ENCODE measurements around the gene CDH23.

The CDH23 gene

DNA sequence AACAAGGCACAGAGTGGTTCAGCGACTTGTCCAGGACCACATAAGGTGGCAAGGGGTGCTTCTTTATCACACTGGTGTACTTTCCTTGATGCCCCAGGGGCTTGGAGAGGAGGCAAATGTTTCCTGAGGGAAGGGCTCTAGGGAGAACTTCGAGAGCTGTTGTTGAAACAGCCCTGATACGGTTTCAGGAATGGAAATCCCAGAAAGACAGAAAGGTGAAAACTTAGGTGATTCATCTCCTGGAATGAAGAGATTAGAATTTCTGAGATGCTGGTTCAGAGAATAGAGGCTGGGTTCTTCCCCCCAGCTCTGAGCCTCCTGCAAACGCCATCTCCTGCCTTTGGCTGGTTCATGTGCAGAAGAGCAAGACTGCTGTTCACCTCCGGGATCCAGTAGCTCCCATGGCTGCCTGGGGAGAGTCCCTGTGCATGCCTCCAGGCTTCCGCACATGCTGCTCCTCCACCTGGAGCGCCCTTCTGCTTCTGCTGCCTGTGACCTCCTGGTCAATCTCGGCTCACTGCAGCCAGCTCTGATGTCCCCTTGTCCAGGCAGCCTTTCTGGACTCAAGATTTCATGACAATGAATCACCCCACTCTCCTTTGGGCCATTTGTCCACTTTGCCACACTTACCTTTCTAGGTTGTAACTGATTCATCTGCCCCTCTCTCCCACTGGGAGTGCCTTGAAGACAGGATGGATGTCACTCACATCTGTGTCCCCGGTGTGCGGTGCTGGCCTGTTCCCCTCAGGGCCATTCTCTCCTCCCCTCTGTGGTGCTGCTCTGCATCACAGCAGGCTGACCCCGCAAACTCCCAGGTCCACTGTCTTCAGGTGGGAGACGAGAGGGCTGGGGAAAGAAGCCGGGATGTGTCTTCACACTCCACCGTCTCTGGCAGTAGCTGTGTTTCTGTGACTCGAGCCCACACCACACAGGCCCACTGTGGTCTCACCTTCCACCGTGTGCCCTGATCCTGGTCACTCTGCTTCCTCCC is 3.6 kb upstream of the CDH23 start:
- DNase-seq (ENCODE audit: low spot score) = no peak

DNA sequence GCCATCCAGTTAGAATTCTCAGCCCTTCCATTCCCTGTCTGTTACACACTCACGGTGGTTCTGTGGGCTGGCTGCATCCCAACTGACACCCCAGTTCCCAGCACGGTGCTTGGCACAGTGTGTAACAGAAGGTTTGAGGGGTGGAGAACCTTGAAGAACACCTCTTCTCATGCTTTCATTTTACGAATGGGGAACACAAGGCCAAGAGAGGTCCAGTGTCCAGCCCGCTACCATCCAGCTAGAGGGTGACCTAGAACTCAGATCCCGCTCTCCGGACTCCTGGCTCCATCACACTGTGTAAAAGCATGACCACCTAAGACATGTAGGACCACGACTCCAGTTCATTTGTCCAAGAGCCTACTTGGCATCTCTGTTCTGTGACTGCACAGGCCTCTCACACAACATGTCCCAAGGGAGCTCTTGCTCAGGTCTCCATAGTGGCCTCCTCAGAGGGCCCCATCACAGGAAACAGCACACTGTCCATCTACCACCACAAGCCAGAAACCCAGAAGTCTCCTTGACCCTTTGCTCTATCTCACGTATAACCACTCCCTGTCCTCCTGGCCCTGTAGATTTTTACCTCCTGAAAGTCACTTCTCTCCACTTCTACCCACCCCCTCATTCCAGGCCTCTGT is 2.8 kb upstream of the CDH23 start:
- no peak for DNase-seq (ENCODE audit: low spot score)

DNA sequence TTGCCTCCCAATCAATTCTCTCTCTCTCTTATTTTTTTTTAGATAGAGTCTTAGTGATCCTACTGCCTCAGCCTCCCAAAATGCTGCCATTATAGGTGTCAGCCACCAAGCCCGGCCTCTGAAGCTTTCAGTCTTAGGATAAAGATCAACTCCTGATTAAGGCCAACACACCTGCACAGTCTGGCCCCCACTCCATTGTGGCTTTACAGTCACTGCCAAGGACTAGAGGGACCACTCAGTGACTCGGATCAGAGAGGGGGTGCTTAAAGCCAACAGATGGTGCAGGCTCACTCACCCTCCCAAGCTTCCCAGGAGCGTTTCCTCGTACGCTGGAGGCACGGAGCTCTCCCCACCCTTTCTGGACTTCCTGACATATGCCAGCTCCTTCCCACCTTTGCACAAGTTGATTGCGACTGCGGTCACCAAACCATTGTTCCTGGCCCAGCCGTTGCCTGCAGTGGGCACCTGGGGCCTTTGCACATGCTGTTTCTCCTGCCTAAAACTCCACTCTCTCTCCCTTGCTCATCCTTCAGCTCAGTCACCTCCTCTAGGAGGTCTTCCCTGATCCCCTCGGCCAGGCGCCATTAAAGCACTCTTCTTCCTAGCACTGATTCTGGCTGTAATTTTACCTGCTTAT is 1.7 kb upstream of the CDH23 start:
- no peak for DNase-seq (ENCODE audit: low spot score)

DNA sequence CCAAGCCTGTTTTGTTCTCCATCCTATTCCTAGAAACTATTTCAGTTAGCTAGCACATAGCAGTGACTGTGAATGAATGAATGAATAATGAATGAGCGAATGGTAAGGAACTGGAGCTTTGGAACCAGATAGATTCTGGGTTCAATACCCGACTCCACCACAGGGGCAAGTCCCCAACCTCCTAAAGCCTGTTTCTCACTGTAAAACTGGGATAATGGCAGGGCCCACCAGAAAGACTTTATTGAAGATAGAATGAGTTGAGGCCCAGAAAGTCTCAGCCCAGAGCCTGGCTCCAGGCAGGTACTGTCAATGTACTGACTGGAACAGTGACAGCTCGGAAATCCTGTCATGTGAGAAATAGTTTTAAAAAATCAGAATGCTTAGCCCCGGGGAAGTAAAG is 1.1 kb upstream of the CDH23 start:
- no peak for DNase-seq (ENCODE audit: low spot score)

DNA sequence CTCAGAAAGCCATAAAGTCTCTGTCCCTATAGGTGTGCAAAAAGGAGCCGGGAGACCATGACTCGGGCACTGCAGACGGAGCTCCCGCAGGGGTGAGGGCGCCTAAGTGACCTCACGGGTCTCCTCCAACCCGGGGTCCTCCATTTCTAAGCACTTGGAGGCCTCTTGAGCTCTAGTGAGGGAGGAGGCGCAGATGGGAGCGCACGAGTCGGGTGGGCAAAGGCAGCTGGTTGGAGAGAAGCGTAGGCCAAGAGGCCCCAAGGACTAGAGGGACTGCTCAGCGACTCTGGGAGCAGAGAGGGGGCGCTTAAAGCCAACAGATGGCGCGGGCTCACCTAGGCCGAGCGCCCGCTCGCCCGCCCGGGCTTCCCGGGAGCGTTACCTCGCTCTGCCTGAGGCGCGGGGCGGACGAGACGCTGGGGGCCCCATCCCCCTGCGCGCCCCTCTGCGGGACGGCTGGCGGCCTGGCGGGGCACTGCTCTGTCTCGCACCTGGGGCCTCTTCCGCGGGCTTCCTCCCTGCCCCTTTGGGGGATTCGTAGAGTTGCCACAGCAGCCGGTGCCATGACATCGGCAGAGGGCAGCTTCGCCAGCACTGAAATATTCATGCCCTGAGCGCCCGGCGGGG is 523 bp upstream of the CDH23 start:
- DNase-seq (ENCODE audit: low spot score) = no peak

DNA sequence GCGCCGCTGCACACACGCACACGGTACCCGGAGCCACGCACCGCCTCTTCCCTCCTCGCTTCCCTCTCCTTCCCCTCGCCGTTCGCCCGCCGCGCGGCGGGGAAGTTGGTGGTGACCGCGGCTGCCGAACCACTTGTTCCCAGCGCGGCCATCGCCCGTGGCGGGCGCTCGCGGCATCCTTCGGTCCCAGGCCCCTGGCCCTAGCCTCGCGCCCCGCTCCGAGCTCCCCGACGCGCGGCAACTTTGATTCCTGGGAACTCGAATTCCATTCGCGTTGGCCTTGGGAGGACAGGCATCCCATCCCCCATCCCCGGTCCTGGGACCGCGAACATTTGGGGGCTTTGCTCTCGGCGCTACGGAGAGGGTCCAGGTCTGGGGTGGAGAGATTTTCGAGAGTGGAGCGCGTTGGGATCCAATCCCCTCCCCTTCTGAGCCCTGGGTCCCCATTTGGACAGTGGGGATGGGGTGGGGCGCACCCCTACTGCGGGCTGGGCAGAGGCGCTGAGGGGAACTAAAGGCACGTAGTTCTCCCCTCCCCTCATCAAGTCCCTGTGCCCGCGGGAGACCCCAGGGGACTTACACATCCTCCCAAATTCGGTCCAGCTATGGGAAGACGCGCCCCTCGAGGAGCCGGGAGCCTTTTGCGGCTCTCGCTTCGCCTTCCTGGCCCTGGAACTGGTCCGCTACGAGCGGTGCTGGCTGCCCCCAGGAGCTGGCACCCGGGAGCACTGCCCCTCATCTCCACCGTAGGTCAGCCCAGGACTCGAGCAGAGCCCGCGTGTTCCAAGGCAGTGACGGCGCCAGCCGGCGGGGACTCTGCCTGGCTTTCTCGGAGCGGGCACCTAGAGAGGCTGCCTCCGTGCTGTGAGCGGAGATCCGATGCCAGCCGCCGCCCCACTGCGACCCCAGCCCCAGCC is 834 bp downstream of the CDH23 start:
- DNase-seq (ENCODE audit: low spot score) = no peak

DNA sequence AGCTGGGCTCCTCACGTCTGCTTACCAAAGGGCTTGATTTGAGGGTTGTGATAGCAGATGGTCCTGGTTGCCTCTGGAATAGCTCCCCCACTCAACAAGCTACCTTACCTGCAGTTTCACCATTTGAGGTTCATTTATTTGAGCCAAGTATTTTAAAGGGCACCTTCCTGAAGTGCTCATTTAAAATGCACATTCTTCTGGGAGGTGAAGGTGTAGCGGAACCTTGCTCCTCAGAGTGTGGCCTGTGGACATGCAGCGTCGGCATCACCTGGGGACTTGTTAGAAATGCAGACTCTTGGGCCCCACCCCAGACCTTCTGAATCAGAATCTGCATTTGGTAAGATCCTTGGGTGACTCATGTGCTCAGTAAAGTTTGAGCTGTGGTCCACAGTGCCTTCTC is 2.3 kb downstream of the CDH23 start:
- DNase-seq (ENCODE audit: low spot score) = no peak

DNA sequence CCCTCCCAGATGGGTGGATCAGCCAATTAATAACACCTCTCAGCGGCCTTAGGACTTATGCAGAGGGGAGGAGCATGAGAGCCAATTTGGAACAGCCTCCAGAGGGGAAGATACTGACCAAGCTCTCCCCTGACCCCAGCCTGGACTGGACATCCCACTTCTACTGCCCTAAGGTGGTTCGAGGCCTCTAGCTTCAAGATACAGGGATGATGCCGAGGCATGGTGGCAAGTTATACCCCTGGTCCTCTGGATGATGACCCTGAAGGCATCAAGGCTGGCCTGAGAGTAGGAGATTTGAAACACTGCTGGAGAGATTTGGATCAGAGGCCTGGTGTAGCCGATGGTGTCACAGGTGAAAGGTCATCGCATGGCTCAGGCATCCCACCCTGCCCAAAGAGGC is 3.2 kb downstream of the CDH23 start:
- DNase-seq (ENCODE audit: low spot score) = no peak

DNA sequence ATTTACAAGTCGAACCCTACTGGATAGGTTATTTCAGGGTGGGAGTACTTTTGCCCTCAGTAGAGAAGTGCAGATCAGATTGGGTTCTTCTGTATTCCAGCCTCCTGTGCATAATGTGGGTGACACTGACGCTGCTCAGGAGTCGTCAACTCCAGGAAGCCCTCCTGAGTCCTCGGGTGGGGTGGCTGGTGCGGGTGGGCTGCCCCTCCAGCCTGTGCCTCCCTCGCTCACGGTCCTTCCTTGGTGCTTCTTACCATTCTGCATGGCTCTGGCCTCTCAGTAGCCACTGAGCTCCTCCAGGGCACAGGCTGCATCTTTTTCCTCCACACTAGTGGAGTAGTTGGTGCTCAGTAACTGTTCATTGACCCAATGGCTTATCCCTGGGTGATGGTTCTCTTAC is 4.3 kb downstream of the CDH23 start:
- no peak for DNase-seq (ENCODE audit: low spot score)

DNA sequence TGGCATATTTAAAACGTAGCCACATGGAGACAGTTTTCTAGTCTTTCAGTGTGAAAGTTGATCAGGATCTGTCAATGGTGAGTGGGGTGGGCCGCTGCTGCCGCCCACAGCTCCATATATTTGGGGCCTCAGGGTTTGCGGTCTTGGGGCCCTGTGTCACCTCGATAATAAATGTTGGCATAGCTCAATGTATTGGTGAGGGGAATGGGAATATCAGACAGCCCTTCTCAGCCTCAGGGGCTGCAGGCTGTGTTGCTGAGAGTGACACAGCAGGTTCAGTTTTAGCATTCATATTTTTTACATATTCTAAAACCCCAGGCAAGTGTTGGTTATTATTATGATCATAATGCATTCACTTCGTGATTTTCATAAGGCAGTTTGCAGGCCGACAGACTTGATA is 5.3 kb downstream of the CDH23 start:
- DNase-seq (ENCODE audit: low spot score) = no peak

DNA sequence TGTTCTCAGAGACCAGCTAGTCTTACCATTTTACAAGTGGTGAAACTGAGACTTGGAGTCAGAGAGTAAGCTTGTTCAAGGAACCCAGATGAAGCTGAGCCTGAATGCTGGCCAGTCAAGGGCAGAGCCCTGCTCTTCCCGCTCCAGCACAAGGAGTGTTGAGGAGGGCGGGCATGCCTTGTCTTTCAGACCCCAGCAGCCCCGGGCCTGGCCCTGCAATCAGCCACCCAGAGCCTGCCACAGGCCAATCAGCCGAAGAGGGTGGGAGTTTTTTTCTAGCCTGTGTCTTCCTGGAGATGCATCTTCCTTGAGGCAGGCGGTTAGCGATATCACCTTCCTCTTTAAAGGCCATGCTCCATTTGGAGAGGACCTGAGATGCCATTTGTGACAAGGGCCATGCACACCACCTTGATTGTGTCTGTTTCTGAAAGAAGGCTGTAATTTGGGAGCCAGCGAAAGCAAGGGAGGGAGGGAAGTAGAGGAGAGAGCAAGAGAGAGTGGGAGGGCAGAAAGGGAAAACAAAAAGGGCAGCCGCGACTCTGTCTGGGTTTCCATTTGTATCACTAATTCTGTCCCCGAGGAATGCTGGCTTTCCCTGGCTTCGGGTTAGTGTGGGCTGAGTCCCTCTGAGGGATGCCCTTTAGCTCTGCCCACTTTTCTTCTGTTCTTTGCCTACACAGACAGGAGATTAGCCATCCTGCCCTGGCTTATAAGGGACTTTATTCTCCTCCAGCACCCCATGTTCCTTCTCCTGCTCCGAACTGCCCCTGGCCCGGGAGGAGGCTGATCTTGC is 8.0 kb downstream of the CDH23 start:
- DNase-seq (ENCODE audit: low spot score) = no peak

DNA sequence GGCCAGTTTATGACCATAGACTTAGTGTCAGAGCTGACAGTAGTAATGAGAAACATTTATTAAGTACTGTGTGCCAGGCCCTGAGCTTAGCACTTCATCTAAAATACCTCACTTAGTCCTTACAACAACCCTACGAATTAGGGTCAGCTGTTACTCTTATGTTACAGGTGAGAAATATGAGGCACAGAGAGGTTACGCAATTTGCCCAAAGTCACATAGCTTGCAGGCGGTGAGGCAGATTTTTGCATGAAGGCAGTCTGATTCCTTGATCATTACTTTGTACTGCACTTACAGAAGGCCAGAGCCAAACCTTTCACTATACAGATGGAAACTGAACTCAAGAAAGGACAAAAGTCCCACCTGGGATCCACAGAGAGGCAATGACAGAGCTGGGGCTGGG is 10.2 kb downstream of the CDH23 start:
- no peak for DNase-seq (ENCODE audit: low spot score)

DNA sequence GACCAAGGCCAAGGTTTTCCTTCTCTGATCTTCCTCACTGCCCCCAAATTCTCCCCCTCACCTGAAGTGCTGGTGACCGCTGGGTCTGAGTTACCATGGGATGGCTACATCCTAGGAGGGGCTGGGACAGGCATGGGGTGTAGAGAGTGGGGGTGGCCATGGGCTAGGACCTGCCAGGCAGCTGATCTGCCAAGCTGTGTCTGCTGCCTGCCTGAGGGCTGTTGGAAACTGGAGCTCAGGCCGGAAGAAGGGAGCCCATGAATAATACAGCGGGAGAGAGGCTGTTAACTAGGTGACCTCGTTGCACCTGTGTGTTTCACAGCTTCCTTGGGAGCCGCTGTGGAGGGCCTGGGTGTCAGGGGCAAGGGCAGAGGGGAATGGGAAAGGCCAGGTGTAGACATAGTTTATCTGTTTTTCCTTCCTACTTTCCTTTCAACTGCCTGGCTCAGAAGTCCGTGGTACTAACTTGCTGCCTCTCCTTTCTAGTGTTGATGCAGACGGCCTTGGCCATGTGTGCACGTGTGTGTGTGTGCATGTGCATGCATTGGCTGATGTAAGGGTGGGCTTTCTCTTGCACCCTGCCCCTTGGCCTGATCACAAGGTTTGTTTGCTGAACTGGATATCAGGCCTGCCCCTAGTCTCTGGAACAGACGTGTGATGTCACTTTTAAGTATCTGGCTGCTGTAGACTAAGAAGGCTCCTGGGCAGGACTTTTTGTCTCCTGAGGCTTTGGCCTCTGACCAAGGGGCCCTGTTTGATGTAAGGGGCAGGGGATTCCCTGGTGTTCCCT is 11.9 kb downstream of the CDH23 start:
- no peak for DNase-seq (ENCODE audit: low spot score)

DNA sequence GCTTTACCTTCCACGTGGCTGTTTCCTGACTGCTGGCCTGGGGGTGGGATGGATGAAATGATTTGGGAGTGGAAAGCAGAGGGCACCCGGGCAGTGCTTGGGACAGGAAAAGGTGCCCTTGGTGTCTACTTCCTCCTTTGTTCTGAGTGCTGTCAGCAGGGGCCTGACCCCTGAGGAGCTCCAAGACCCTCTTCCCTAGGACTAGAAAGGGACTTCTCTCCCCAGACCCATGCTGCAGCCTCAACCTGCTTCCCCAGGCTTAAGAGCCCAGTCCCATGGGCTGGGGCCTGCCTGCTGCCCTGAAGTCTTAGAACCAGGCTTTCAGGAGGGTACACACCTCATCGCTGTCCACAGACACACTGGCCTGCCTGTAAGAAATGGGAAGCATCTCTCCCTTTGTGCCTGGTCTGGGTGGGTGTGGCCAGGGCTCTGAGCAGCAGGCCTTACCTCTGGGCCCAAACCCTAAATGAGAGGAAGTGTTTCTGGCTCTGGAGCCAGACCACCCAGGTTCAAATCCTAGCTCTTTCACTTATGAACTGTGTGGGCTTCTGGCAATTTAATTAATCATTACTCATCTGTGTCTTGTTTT is 12.9 kb downstream of the CDH23 start:
- no peak for DNase-seq (ENCODE audit: low spot score)

DNA sequence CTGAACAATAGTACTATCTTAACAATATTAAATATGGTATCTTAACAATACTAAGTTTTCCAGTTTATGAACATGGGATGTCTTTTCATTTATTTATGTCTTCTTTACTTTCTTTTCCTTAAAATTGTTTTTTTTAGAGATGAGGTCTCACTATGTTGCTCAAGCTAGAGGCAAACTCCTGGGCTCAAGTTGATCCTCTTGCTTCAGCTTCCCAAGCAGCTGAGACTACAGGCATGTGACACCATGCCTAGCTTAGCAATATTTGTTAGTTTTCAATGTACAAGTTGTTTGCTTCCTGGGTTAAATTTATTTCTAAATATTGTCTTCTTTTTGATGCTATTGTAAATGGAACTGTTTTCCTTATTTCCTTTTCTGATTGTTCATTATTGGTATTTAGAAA is 16.9 kb downstream of the CDH23 start:
- no peak for DNase-seq (ENCODE audit: low spot score)

DNA sequence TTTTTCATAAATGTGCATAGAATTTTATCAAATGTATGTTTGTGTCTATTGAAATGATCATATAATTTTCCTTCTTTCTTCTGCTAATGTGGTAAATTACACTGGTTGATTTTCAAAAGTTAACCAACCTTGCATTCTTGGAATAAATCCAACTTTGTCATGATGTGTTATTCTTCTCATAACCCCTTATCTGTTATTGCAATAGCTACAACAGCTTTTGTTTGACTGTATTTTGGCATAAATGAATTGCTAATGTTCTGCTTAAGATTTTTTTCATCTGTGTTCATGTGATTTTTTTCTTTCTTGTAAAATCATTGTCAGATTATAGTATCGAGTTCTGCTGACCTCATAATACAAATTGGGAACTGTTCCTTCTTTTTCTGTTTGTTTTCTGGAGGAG is 17.6 kb downstream of the CDH23 start:
- DNase-seq (ENCODE audit: low spot score) = no peak

DNA sequence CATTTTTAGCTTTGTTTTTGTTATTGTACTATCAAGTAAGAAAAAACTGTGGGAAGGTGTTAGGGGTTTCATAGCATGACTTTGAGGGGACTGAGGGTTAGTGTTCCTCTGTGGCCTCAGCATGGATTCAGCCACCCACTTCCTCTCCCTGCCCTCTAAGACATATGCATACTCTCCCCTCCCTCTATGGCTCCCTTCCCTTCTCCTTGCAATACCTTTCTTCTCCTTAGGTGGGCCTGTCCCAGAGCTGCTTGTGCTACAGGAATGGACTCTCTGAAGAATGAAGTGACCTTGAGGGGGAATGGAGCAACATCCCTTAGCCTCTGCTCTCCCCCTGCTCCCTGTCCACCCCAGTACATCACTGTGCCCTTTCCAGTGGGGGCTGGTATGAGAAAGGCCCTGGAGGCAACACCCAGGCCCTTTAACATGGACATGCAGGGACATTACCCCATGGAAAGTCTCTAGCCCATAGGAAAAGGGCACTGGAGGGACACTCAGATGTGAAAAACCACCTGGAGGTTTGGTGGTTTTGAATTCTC is 22.4 kb downstream of the CDH23 start:
- no peak for DNase-seq (ENCODE audit: low spot score)

DNA sequence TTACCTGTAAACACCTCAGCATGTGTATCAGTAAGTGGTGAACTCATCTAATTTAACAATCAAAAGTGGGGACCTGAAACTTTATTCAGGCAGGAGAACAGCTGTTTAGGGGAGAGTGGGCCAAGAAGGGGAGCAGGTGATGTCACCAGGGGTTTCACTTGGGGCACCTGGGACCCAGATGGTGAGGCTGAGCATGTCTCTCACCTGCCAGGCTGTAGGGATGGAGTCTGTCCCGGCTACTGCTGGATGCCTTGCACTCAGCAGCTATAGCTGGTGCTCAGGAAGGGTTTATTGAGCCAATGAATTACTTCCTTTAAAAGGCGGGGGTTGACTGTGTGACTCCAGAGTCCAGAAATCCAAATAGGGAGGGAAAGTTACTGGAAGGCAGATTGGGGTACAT is 23.0 kb downstream of the CDH23 start:
- DNase-seq (ENCODE audit: low spot score) = no peak

DNA sequence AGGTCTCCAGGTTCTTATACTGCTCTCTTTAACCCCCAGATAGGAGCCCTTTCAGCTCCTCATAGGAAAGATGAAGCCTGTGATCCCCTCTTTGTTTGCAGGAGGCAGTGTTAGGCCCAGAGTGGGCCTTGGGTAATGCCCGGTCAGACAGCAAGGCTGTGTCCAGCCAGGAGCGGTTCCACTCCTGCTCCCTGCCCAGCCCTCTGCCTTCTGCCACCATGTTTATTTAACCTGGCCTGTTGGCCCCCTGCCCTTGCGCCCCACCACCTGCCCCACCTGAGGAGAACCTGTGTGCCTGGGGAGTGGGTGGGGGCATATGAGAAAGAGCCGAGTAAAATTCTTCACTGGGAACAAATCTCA is 24.3 kb downstream of the CDH23 start:
- DNase-seq (ENCODE audit: low spot score) = no peak

Measured in hematopoietic multipotent progenitor cell treated with erythropoietin and hydrocortisone succinate and interleukin-3 and kit ligand, for 15 days (in vitro differentiated cells).